ENCODE measurements around the gene IGSF22.
A peak's percentile ranks its signal among the peaks of the same experiment; 100 is the strongest.

The IGSF22 gene

GRCh38 chr11:18765554-18765953 lies 39.6 kb upstream of the IGSF22 start:
- Histone ChIP-seq H3K27ac (ENCODE audit: low read depth, low read length) (no peak overlapping the region), H3K36me3 (ENCODE audit: insufficient read depth, low read length) (no peaks in the 10 kb centered on the region), H3K27me3 (ENCODE audit: insufficient read depth, low read length) (no peaks in the 10 kb centered on the region), H3K4me3 (ENCODE audit: low read length) (no peak overlapping the region), H3K4me1 (ENCODE audit: insufficient read depth, low read length) (no peaks in the 10 kb centered on the region), H3K9me3 (ENCODE audit: insufficient read depth, low read depth, low read length) (no peaks in the 10 kb centered on the region), H3K9ac (ENCODE audit: low read depth, low read length) (no peak overlapping the region)
- 82% methylated on average over 6 of the region's 6 CpGs for WGBS

- no peaks in the 10 kb centered on the region for H3K36me3 ChIP-seq (ENCODE audit: insufficient read depth, low read length)
- no peak overlapping the region for H3K4me3 ChIP-seq (ENCODE audit: low read length)
- H3K9me3 ChIP-seq (ENCODE audit: insufficient read depth, low read depth, low read length) = no peaks in the 10 kb centered on the region
- H3K9ac ChIP-seq (ENCODE audit: low read depth, low read length) = no peak overlapping the region
- H3K27ac ChIP-seq (ENCODE audit: low read depth, low read length) = no peak overlapping the region
- 89% methylated on average over 11 of the region's 11 CpGs for WGBS
- no peaks in the 10 kb centered on the region for H3K4me1 ChIP-seq (ENCODE audit: insufficient read depth, low read length)
- H3K27me3 ChIP-seq (ENCODE audit: insufficient read depth, low read length) = no peaks in the 10 kb centered on the region
Observed at GRCh38 chr11:18761741-18762140, 35.8 kb upstream of the IGSF22 start.

GRCh38 chr11:18761144-18761543 lies 35.2 kb upstream of the IGSF22 start:
- Histone ChIP-seq H3K36me3 (ENCODE audit: insufficient read depth, low read length) (no peaks in the 10 kb centered on the region), H3K27me3 (ENCODE audit: insufficient read depth, low read length) (no peaks in the 10 kb centered on the region), H3K4me1 (ENCODE audit: insufficient read depth, low read length) (no peaks in the 10 kb centered on the region), H3K4me3 (ENCODE audit: low read length) (no peak overlapping the region), H3K9ac (ENCODE audit: low read depth, low read length) (no peak overlapping the region), H3K9me3 (ENCODE audit: insufficient read depth, low read depth, low read length) (no peaks in the 10 kb centered on the region), H3K27ac (ENCODE audit: low read depth, low read length) (no peak overlapping the region)
- 84% methylated on average over 1 of the region's 3 CpGs for WGBS

- 89% methylated on average over 3 of the region's 3 CpGs for WGBS
- Histone ChIP-seq H3K9ac (ENCODE audit: low read depth, low read length) (no peak overlapping the region), H3K27me3 (ENCODE audit: insufficient read depth, low read length) (no peaks in the 10 kb centered on the region), H3K4me3 (ENCODE audit: low read length) (no peak overlapping the region), H3K9me3 (ENCODE audit: insufficient read depth, low read depth, low read length) (no peaks in the 10 kb centered on the region), H3K36me3 (ENCODE audit: insufficient read depth, low read length) (no peaks in the 10 kb centered on the region), H3K4me1 (ENCODE audit: insufficient read depth, low read length) (no peaks in the 10 kb centered on the region), H3K27ac (ENCODE audit: low read depth, low read length) (no peak overlapping the region)
Observed at GRCh38 chr11:18757811-18758210, 31.8 kb upstream of the IGSF22 start.

GRCh38 chr11:18756889-18757288 lies 30.9 kb upstream of the IGSF22 start:
- no peak overlapping the region for H3K9ac ChIP-seq (ENCODE audit: low read depth, low read length)
- no peak overlapping the region for H3K4me3 ChIP-seq (ENCODE audit: low read length)
- no peaks in the 10 kb centered on the region for H3K27me3 ChIP-seq (ENCODE audit: insufficient read depth, low read length)
- H3K4me1 ChIP-seq (ENCODE audit: insufficient read depth, low read length) = no peaks in the 10 kb centered on the region
- WGBS = 92% methylated on average over 2 of the region's 2 CpGs
- H3K36me3 ChIP-seq (ENCODE audit: insufficient read depth, low read length) = no peaks in the 10 kb centered on the region
- no peaks in the 10 kb centered on the region for H3K9me3 ChIP-seq (ENCODE audit: insufficient read depth, low read depth, low read length)
- H3K27ac ChIP-seq (ENCODE audit: low read depth, low read length) = no peak overlapping the region

- Histone ChIP-seq H3K4me3 (ENCODE audit: low read length) (no peak overlapping the region), H3K9me3 (ENCODE audit: insufficient read depth, low read depth, low read length) (no peaks in the 10 kb centered on the region), H3K27me3 (ENCODE audit: insufficient read depth, low read length) (no peaks in the 10 kb centered on the region), H3K9ac (ENCODE audit: low read depth, low read length) (no peak overlapping the region), H3K27ac (ENCODE audit: low read depth, low read length) (no peak overlapping the region), H3K36me3 (ENCODE audit: insufficient read depth, low read length) (no peaks in the 10 kb centered on the region), H3K4me1 (ENCODE audit: insufficient read depth, low read length) (peaks cover 8% of the 10 kb centered on the region; the same call in 1 of the 2 replicates)
- WGBS = 85% methylated on average over 5 of the region's 5 CpGs
Observed at GRCh38 chr11:18754308-18754707, 28.3 kb upstream of the IGSF22 start.

- H3K4me1 ChIP-seq (ENCODE audit: insufficient read depth, low read length) = peaks cover 13% of the 10 kb centered on the region; the same call in 1 of the 2 replicates
- H3K9me3 ChIP-seq (ENCODE audit: insufficient read depth, low read depth, low read length) = no peaks in the 10 kb centered on the region
- H3K27ac ChIP-seq (ENCODE audit: low read depth, low read length) = no peak overlapping the region
- no peaks in the 10 kb centered on the region for H3K27me3 ChIP-seq (ENCODE audit: insufficient read depth, low read length)
- H3K36me3 ChIP-seq (ENCODE audit: insufficient read depth, low read length) = no peaks in the 10 kb centered on the region
- H3K4me3 ChIP-seq (ENCODE audit: low read length) = no peak overlapping the region
- WGBS = 71% methylated on average over 3 of the region's 3 CpGs
- no peak overlapping the region for H3K9ac ChIP-seq (ENCODE audit: low read depth, low read length)
Observed at GRCh38 chr11:18752502-18752901, 26.5 kb upstream of the IGSF22 start.

- Histone ChIP-seq H3K36me3 (ENCODE audit: insufficient read depth, low read length) (no peaks in the 10 kb centered on the region), H3K4me3 (ENCODE audit: low read length) (no peak overlapping the region), H3K9ac (ENCODE audit: low read depth, low read length) (no peak overlapping the region), H3K4me1 (ENCODE audit: insufficient read depth, low read length) (peaks cover 13% of the 10 kb centered on the region; the same call in 1 of the 2 replicates), H3K27ac (ENCODE audit: low read depth, low read length) (no peak overlapping the region), H3K27me3 (ENCODE audit: insufficient read depth, low read length) (no peaks in the 10 kb centered on the region), H3K9me3 (ENCODE audit: insufficient read depth, low read depth, low read length) (no peaks in the 10 kb centered on the region)
- 79% methylated on average over 2 of the region's 3 CpGs for WGBS
Observed at GRCh38 chr11:18750944-18751343, 25.0 kb upstream of the IGSF22 start.

- Histone ChIP-seq H3K9ac (ENCODE audit: low read depth, low read length) (no peak overlapping the region), H3K27ac (ENCODE audit: low read depth, low read length) (peak overlapping the region; percentile 1; the same call in 1 of the 2 replicates), H3K4me1 (ENCODE audit: insufficient read depth, low read length) (peaks cover 13% of the 10 kb centered on the region; the same call in 1 of the 2 replicates), H3K9me3 (ENCODE audit: insufficient read depth, low read depth, low read length) (no peaks in the 10 kb centered on the region), H3K36me3 (ENCODE audit: insufficient read depth, low read length) (no peaks in the 10 kb centered on the region), H3K27me3 (ENCODE audit: insufficient read depth, low read length) (no peaks in the 10 kb centered on the region), H3K4me3 (ENCODE audit: low read length) (no peak overlapping the region)
- 59% methylated on average over 12 of the region's 12 CpGs for WGBS
Observed at GRCh38 chr11:18749681-18750319, 23.8 kb upstream of the IGSF22 start.

GRCh38 chr11:18748766-18749365 lies 22.9 kb upstream of the IGSF22 start:
- Histone ChIP-seq H3K27me3 (ENCODE audit: insufficient read depth, low read length) (no peaks in the 10 kb centered on the region), H3K9ac (ENCODE audit: low read depth, low read length) (no peak overlapping the region), H3K9me3 (ENCODE audit: insufficient read depth, low read depth, low read length) (no peaks in the 10 kb centered on the region), H3K27ac (ENCODE audit: low read depth, low read length) (no peak overlapping the region), H3K4me1 (ENCODE audit: insufficient read depth, low read length) (peaks cover 13% of the 10 kb centered on the region; the same call in 1 of the 2 replicates), H3K36me3 (ENCODE audit: insufficient read depth, low read length) (no peaks in the 10 kb centered on the region), H3K4me3 (ENCODE audit: low read length) (no peak overlapping the region)
- WGBS = 75% methylated on average over 13 of the region's 13 CpGs

GRCh38 chr11:18745251-18745650 lies 19.3 kb upstream of the IGSF22 start:
- H3K9me3 ChIP-seq (ENCODE audit: insufficient read depth, low read depth, low read length) = no peaks in the 10 kb centered on the region
- 85% methylated on average over 6 of the region's 6 CpGs for WGBS
- no peak overlapping the region for H3K27ac ChIP-seq (ENCODE audit: low read depth, low read length)

More at GRCh38 chr11:18745251-18745650, 19.3 kb upstream of the IGSF22 start:
- Histone ChIP-seq H3K9ac (ENCODE audit: low read depth, low read length) (no peak overlapping the region), H3K27me3 (ENCODE audit: insufficient read depth, low read length) (no peaks in the 10 kb centered on the region), H3K36me3 (ENCODE audit: insufficient read depth, low read length) (no peaks in the 10 kb centered on the region), H3K4me3 (ENCODE audit: low read length) (no peak overlapping the region), H3K4me1 (ENCODE audit: insufficient read depth, low read length) (peaks cover 13% of the 10 kb centered on the region; the same call in 1 of the 2 replicates)

All from HUES64 (cell line).